GM12878 (cell line): ENCODE measurements around the gene RALGAPA2. TPM values are rescaled to one million over a fixed set of nuclear protein-coding genes. Genes with fewer than 3 reads are reported as not detected.

Experiments used
- ATAC-seq: fragments of 200-7000 bp; cut with Tn5 transposase; 3 replicates; pipeline ENCODE4 v1.9.1; 2020; ENCODE audit warnings: mild to moderate bottlenecking, moderate library complexity
- BruUV-seq: library from RNA; stranded (reverse); fragments of 400-500 nt; replicated peaks from 2 replicates; lab custom pipeline; 2021; lab: Mats Ljungman, UMichigan
- CTCF ChIA-PET: fragments of 300-600 bp; sonication (Branson Sonifier 250); formaldehyde crosslinking; extraction: SDS; loops from one replicate; lab custom pipeline; 2021; ENCODE audit warnings: inconsistent platforms; lab: Yijun Ruan, JAX
- POLR2A ChIA-PET: fragments of 350-600 bp; formaldehyde crosslinking; extraction: SDS; loops from one replicate; lab custom pipeline; 2021; ENCODE audit warnings: inconsistent platforms; lab: Charles Lee
- RAD21 ChIA-PET: fragments of 300-600 bp; sonication (Branson Sonifier 250); formaldehyde crosslinking; loops from one replicate; lab custom pipeline; 2023; ENCODE audit warnings: antibody characterized with exemption; ENCODE audit not compliant: unreplicated experiment; lab: Charles Lee
- SMC1A ChIA-PET: fragments of 300-600 bp; sonication (Branson Sonifier 250); formaldehyde crosslinking; loops from one replicate; lab custom pipeline; 2023; ENCODE audit not compliant: unreplicated experiment, uncharacterized antibody; lab: Charles Lee
- DNase-seq: peaks from one replicate; pipeline ENCODE4 v3.0.0-alpha.2; 2011; ENCODE audit warnings: low read depth, low spot score
- FAIRE-seq: peaks from 3 replicates; lab custom pipeline; 2011; peaks lifted over from hg19 to GRCh38; lab: Jason Lieb, UNC
- H2AFZ ChIP-seq: 2 replicates; pipeline ENCODE4 v1.6.0; 2011; ENCODE audit warnings: low read depth, low read length, control low read depth; ENCODE audit not compliant: control insufficient read depth
- H3K27ac ChIP-seq: 2 replicates; pipeline ENCODE4 v1.5.1; 2011; ENCODE audit warnings: control low read depth; ENCODE audit not compliant: control insufficient read depth, insufficient read depth
- H3K27me3 ChIP-seq, 2 experiments: replicated peaks in 1 of 2; 2 replicates each; pipeline versions ENCODE4 v1.6.0 to v1.6.1; 2011; ENCODE audit warnings: low read length in 1 of 2; ENCODE audit not compliant: control insufficient read depth in 2 of 2, insufficient read depth in 2 of 2
- H3K36me3 ChIP-seq, 2 experiments: 2 replicates each; pipeline ENCODE4 v1.5.1; 2011; ENCODE audit warnings: low read length in 1 of 2; ENCODE audit not compliant: control insufficient read depth in 2 of 2, insufficient read depth in 2 of 2
- H3K4me1 ChIP-seq: 2 replicates; pipeline ENCODE4 v1.6.1; 2011; ENCODE audit warnings: mild to moderate bottlenecking, low read length, moderate library complexity, mixed read lengths; ENCODE audit not compliant: control insufficient read depth, insufficient read depth
- H3K4me2 ChIP-seq: 2 replicates; pipeline ENCODE4 v1.6.0; 2011; ENCODE audit warnings: control low read depth; ENCODE audit not compliant: control insufficient read depth, insufficient read depth
- H3K4me3 ChIP-seq: fragments of 200-600 bp; sonication (generic); 2 replicates; pipeline ENCODE4 v1.5.1; 2016
- H3K79me2 ChIP-seq: 2 replicates; pipeline ENCODE4 v1.6.0; 2011; ENCODE audit warnings: low read length; ENCODE audit not compliant: control insufficient read depth, insufficient read depth
- H3K9ac ChIP-seq: 2 replicates; pipeline ENCODE4 v1.8.0; 2011; ENCODE audit warnings: low read length, control low read depth, mixed read lengths; ENCODE audit not compliant: control insufficient read depth, insufficient read depth
- H3K9me3 ChIP-seq: replicated peaks from 3 replicates; pipeline ENCODE4 v1.5.1; 2011; ENCODE audit warnings: mild to moderate bottlenecking, low read length; ENCODE audit not compliant: control insufficient read depth, insufficient read depth
- H4K20me1 ChIP-seq: 2 replicates; pipeline ENCODE4 v1.6.0; 2011; ENCODE audit not compliant: control insufficient read depth, insufficient read depth
- DPF2 ChIP-seq: fragments of 450-650 bp; IDR thresholded peaks from 2 replicates; pipeline ENCODE4 v1.6.1; 2017; ENCODE audit warnings: mild to moderate bottlenecking
- EP300 ChIP-seq, 2 experiments: fragments of 150-350 bp in 1 of 2; IDR thresholded peaks; 2 replicates each; pipeline ENCODE4 v1.6.1; 2011 to 2012; ENCODE audit warnings: low read depth in 2 of 2, low read length in 2 of 2, borderline replicate concordance in 1 of 2, improper control_type of control experiment in 1 of 2, inconsistent platforms in 1 of 2; ENCODE audit not compliant: control insufficient read depth in 1 of 2
- JUNB ChIP-seq: IDR thresholded peaks from 2 replicates; pipeline ENCODE4 v1.6.1; 2016; ENCODE audit warnings: antibody characterized with exemption, mild to moderate bottlenecking
- PAX5 ChIP-seq: IDR thresholded peaks from 2 replicates; pipeline ENCODE4 v1.6.1; 2011; ENCODE audit warnings: low read depth, low read length, borderline replicate concordance
- POLR2AphosphoS2 ChIP-seq: IDR thresholded peaks from 2 replicates; pipeline ENCODE4 v1.6.1; 2011; ENCODE audit warnings: low read depth, mild to moderate bottlenecking, low read length, improper control_type of control experiment, moderate library complexity
- SMAD1 ChIP-seq: fragments of 450-650 bp; IDR thresholded peaks from 2 replicates; pipeline ENCODE4 v1.6.1; 2018; ENCODE audit warnings: mild to moderate bottlenecking, low read depth; ENCODE audit not compliant: partially characterized antibody
- SUPT20H ChIP-seq: IDR thresholded peaks from 2 replicates; pipeline ENCODE4 v1.6.1; 2011; ENCODE audit warnings: low read depth, mild to moderate bottlenecking, low read length, moderate library complexity, borderline replicate concordance; ENCODE audit not compliant: control insufficient read depth
- TCF3 ChIP-seq: IDR thresholded peaks from 2 replicates; pipeline ENCODE4 v1.6.1; 2012; ENCODE audit warnings: low read depth, mild to moderate bottlenecking, low read length, borderline replicate concordance; ENCODE audit not compliant: insufficient read depth
- ZNF207 ChIP-seq: fragments of 450-650 bp; IDR thresholded peaks from 2 replicates; pipeline ENCODE4 v1.6.1; 2014; ENCODE audit warnings: antibody characterized with exemption, mild to moderate bottlenecking, borderline replicate concordance
- ZNF24 ChIP-seq: fragments of 450-650 bp; IDR thresholded peaks from 2 replicates; pipeline ENCODE4 v1.6.1; 2017; ENCODE audit warnings: antibody characterized with exemption, mild to moderate bottlenecking
- ZNF384 ChIP-seq: IDR thresholded peaks from 2 replicates; pipeline ENCODE4 v1.6.1; 2012; ENCODE audit warnings: low read depth, mild to moderate bottlenecking, low read length, improper control_type of control experiment, borderline replicate concordance
- ZZZ3 ChIP-seq: IDR thresholded peaks from 2 replicates; pipeline ENCODE4 v1.6.1; 2011; ENCODE audit warnings: low read depth; ENCODE audit not compliant: control insufficient read depth, insufficient read length
- WGBS: methylation state at CpG from one replicate; pipeline ENCODE4 v1.1.6; 2016; ENCODE audit warnings: low lambda C conversion rate; ENCODE audit not compliant: insufficient replicate concordance, insufficient coverage; ENCODE audit errors: missing lambda C conversion rate; 5-methylcytosine and 5-hydroxymethylcytosine counted together
- in situ Hi-C: fragments of 300-500 bp; cut with MboI; formaldehyde crosslinking; loops from 9 replicates; pipeline ENCODE4 v1.14.3; 2018; ENCODE audit warnings: mixed read lengths
- intact Hi-C: fragments of 100-400 bp; cut with micrococcal nuclease; formaldehyde crosslinking; loops from one replicate; pipeline ENCODE4 v1.14.2; 2022; ENCODE audit not compliant: unreplicated experiment
- polyA plus RNA-seq, 11 experiments: library from polyadenylated mRNA; depleted of rRNA in 4 of 11; unstranded in 6 of 11; stranded (reverse) in 5 of 11; fragments of >200 nt; fragmentation: Nextera tagmentation in 4 of 11; fragmentation: Illumina TruSeq in 1 of 11; extraction: Ambion mirVana in 4 of 11; extraction: Trizol in 1 of 11; gene quantifications; 1 replicate in 1 of 11; 2 replicates in 10 of 11; pipeline versions ENCODE4 v1.2.1 to v1.2.3, GENCODE V29; 2011 to 2016; ENCODE audit warnings: inconsistent platforms in 2 of 11, missing spikeins in 2 of 11, low read depth in 1 of 11
- total RNA-seq, 4 experiments: library from RNA; depleted of rRNA in 3 of 4; stranded (reverse); fragments of >200 nt in 3 of 4; fragmentation: Illumina TruSeq in 1 of 4; extraction: Trizol in 1 of 4; gene quantifications; 2 replicates each; pipeline versions ENCODE4 v1.2.1 to v1.2.3, GENCODE V29; 2013 to 2021
- TF ChIP-seq, protein P1 (sequence below): IDR thresholded peaks from 2 replicates; pipeline ENCODE4 v1.6.1; 2012; ENCODE audit warnings: low read depth, low read length, improper control_type of control experiment
- TF ChIP-seq, protein P2 (sequence below): fragments of 450-650 bp; IDR thresholded peaks from 2 replicates; pipeline ENCODE4 v1.6.1; 2016; ENCODE audit warnings: mild to moderate bottlenecking

RALGAPA2 gene
- total and polyA plus RNA-seq, 10 of the 15 experiments (the other 5 are each of a cell fraction or from before 2014, with no cell fraction given): 2.9 to 29.4 (median 19.6) TPM

DNA sequence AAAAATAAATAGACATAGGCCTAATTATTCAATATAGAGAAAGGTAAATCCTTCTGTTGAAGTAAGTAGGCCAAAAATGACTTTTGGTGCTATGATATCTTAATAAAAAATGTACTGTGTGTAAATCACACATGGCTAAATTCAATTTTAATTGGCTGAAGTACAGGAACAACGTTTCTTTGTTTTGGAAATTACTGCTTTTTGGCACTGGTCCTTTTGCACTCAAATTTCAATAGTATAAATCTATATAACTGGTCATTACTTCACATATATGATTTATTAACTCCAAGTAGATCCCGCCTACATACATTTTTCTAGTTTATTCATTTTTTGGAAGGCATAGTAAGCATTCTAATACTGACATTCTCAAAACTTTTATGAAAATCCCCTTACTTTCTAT is 114.5 kb downstream of the RALGAPA2 start:
- Histone ChIP-seq H4K20me1 (no peaks in the 10 kb centered on the region), H3K4me2 (no peak overlapping the region), H3K27me3 (no peaks in the 10 kb centered on the region), H2AFZ (no peak overlapping the region), H3K27ac (no peak overlapping the region), H3K79me2 (no peaks in the 10 kb centered on the region), H3K4me3 (no peak overlapping the region), H3K4me1 (peaks cover 6% of the 10 kb centered on the region), H3K36me3 (peaks cover 0 to 4% of the 10 kb centered on the region in 2 experiments; a peak in 1 of 4 replicates), H3K9me3 (peaks cover 2% of the 10 kb centered on the region; the same call in 1 of the 3 replicates), H3K9ac (no peak overlapping the region)
- no TSS peak for BruUV-seq
- in situ Hi-C loops: loop anchor here (10.0 kb wide), 1 partner anchor 523 kb away; no protein-coding TSS in a partner anchor
- FAIRE-seq (no peak), DNase-seq (no peak), ATAC-seq (no peak)
- intact Hi-C loops: loop anchor here (10.0 kb wide), 1 partner anchor 513 kb away; no protein-coding TSS in a partner anchor
- SMC1A ChIA-PET: no interaction called here
- POLR2A ChIA-PET: no interaction called here
- TF ChIP-seq SMAD1 (no peak), SUPT20H (no peak), ZNF24 (no peak), TCF3 (no peak), ZNF207 (no peak), EP300 (IDR thresholded peaks at IDR 0.05; ENCODE audit: borderline replicate concordance in 1 of 2, control insufficient read depth in 1 of 2, low read depth in 2 of 2, low read length in 2 of 2) (no peak), POLR2AphosphoS2 (no peak), ZZZ3 (no peak), ZNF384 (no peak), PAX5 (no peak), DPF2 (no peak), JUNB (no peak)
- TF ChIP-seq, protein P1, sequence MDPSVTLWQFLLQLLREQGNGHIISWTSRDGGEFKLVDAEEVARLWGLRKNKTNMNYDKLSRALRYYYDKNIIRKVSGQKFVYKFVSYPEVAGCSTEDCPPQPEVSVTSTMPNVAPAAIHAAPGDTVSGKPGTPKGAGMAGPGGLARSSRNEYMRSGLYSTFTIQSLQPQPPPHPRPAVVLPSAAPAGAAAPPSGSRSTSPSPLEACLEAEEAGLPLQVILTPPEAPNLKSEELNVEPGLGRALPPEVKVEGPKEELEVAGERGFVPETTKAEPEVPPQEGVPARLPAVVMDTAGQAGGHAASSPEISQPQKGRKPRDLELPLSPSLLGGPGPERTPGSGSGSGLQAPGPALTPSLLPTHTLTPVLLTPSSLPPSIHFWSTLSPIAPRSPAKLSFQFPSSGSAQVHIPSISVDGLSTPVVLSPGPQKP: no peak
- TF ChIP-seq, protein P2, sequence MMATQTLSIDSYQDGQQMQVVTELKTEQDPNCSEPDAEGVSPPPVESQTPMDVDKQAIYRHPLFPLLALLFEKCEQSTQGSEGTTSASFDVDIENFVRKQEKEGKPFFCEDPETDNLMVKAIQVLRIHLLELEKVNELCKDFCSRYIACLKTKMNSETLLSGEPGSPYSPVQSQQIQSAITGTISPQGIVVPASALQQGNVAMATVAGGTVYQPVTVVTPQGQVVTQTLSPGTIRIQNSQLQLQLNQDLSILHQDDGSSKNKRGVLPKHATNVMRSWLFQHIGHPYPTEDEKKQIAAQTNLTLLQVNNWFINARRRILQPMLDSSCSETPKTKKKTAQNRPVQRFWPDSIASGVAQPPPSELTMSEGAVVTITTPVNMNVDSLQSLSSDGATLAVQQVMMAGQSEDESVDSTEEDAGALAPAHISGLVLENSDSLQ: no peak
- CTCF ChIA-PET: no interaction called here
- RAD21 ChIA-PET: no interaction called here
- WGBS: 96% methylated on average over 2 of the region's 2 CpGs
